Mammary epithelial cell (primary cell): ENCODE measurements around the gene VIM.

Source experiments
- EZH2 ChIP-seq: IDR thresholded peaks from 2 replicates; pipeline ENCODE4 v1.6.1; 2012; ENCODE audit warnings: low read length, inconsistent platforms, borderline replicate concordance
- TF ChIP-seq, protein P1 (sequence below), 2 donors: IDR thresholded peaks in 1 of 2; conservative IDR thresholded peaks in 1 of 2; 2 replicates each; pipeline ENCODE4 v1.5.1; 2011 to 2012; ENCODE audit warnings: inconsistent platforms in 2 of 2, low read length in 2 of 2, mild to moderate bottlenecking in 2 of 2, control low read depth in 1 of 2, low read depth in 1 of 2; ENCODE audit not compliant: insufficient read depth in 1 of 2; ENCODE audit errors: extremely low read depth in 1 of 2

GRCh38 chr10:17181751-17182150 lies 46.3 kb upstream of the VIM start:
- TF ChIP-seq, protein P1, sequence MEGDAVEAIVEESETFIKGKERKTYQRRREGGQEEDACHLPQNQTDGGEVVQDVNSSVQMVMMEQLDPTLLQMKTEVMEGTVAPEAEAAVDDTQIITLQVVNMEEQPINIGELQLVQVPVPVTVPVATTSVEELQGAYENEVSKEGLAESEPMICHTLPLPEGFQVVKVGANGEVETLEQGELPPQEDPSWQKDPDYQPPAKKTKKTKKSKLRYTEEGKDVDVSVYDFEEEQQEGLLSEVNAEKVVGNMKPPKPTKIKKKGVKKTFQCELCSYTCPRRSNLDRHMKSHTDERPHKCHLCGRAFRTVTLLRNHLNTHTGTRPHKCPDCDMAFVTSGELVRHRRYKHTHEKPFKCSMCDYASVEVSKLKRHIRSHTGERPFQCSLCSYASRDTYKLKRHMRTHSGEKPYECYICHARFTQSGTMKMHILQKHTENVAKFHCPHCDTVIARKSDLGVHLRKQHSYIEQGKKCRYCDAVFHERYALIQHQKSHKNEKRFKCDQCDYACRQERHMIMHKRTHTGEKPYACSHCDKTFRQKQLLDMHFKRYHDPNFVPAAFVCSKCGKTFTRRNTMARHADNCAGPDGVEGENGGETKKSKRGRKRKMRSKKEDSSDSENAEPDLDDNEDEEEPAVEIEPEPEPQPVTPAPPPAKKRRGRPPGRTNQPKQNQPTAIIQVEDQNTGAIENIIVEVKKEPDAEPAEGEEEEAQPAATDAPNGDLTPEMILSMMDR (conservative IDR thresholded peaks at IDR 0.05 in 1 of 2, IDR thresholded peaks at IDR 0.05 in 1 of 2; ENCODE audit: extremely low read depth in 1 of 2, insufficient read depth in 1 of 2, low read depth in 1 of 2, low read length in 2 of 2): no peak
- TF ChIP-seq EZH2: no peak
